HepG2 (cell line): Measurements from ENCODE around the gene CCDC93. TPM values are rescaled to one million over a fixed set of nuclear protein-coding genes. Genes with fewer than 3 reads are reported as not detected.

Source experiments
- FOXC1 ChIP-seq: sonication (generic); formaldehyde crosslinking; IDR thresholded peaks from 2 replicates; pipeline ENCODE4 v1.8.0; 2022; ENCODE audit warnings: mild to moderate bottlenecking, missing genetic modification reagents, borderline replicate concordance
- GLMP ChIP-seq: sonication (generic); formaldehyde crosslinking; IDR thresholded peaks from 2 replicates; pipeline ENCODE4 v1.9.0; 2021; ENCODE audit warnings: missing genetic modification reagents, mild to moderate bottlenecking, borderline replicate concordance
- KLF9 ChIP-seq: IDR thresholded peaks from 2 replicates; pipeline ENCODE4 v1.6.1; 2016; ENCODE audit warnings: low read depth
- LBX2 ChIP-seq: sonication (generic); formaldehyde crosslinking; IDR thresholded peaks from 2 replicates; pipeline ENCODE4 v1.5.0; 2020; ENCODE audit warnings: missing genetic modification reagents, mild to moderate bottlenecking, borderline replicate concordance
- NFRKB ChIP-seq: fragments of 450-650 bp; IDR thresholded peaks from 2 replicates; pipeline ENCODE4 v1.6.1; 2017
- PLSCR1 ChIP-seq: sonication (generic); formaldehyde crosslinking; IDR thresholded peaks from 2 replicates; pipeline ENCODE4 v1.5.0; 2020; ENCODE audit warnings: missing genetic modification reagents, mild to moderate bottlenecking, borderline replicate concordance
- ZNF556 ChIP-seq: sonication (generic); formaldehyde crosslinking; IDR thresholded peaks from 2 replicates; pipeline ENCODE4 v1.4.0; 2020; ENCODE audit warnings: mild to moderate bottlenecking, missing genetic modification reagents, borderline replicate concordance
- ZNF687 ChIP-seq: sonication (generic); formaldehyde crosslinking; IDR thresholded peaks from 2 replicates; pipeline ENCODE4 v1.5.1; 2020; ENCODE audit warnings: mild to moderate bottlenecking, missing genetic modification reagents, moderate library complexity
- polyA plus RNA-seq, 8 experiments: library from polyadenylated mRNA; depleted of rRNA in 3 of 8; stranded (reverse) in 7 of 8; unstranded in 1 of 8; fragments of >200 nt; fragmentation: Illumina TruSeq in 4 of 8; extraction: Trizol in 4 of 8; gene quantifications; 2 replicates each; pipeline versions ENCODE4 v1.2.1 to v1.2.3, GENCODE V29; 2011 to 2016; ENCODE audit warnings: low read depth in 4 of 8, missing spikeins in 1 of 8, mixed read lengths in 1 of 8; ENCODE audit not compliant: insufficient read depth in 1 of 8
- total RNA-seq, 5 experiments: library from RNA; depleted of rRNA; stranded (reverse); fragments of >200 nt; fragmentation: Illumina TruSeq; extraction: Trizol; gene quantifications; 2 replicates each; pipeline ENCODE4 v1.2.3, GENCODE V29; 2016; ENCODE audit warnings: low read depth in 1 of 5

CCDC93 gene
- total and polyA plus RNA-seq, 2 of the 13 experiments (the other 11 are each of a cell fraction or from before 2014, with no cell fraction given): 37.2 to 53.2 TPM

GRCh38 chr2:118050974-118051373 is 37.1 kb upstream of the CCDC93 start (continued):
- TF ChIP-seq ZNF687 (CRISPR knock-in tag) (no peak), NFRKB (no peak), FOXC1 (no peak), LBX2 (CRISPR knock-in tag) (no peak), KLF9 (CRISPR knock-in tag) (no peak), ZNF556 (no peak), PLSCR1 (CRISPR knock-in tag) (no peak), GLMP (CRISPR knock-in tag) (no peak)
- TF ChIP-seq, all 625 proteins: peak for 0
